Thoracic aorta (tissue), 2 donors: Measurements from ENCODE around the gene SCYGR4. TPM values are rescaled to one million over a fixed set of nuclear protein-coding genes. Genes with fewer than 3 reads are reported as not detected.

Experiments used
- ATAC-seq: fragments of 150-250 bp; one replicate; pipeline ENCODE4 v1.8.0; 2017; ENCODE audit warnings: low read depth; ENCODE audit not compliant: insufficient number of reproducible peaks, low FRiP score
- DNase-seq: peaks from one replicate; pipeline ENCODE4 v3.0.0-alpha.2; 2020; ENCODE audit warnings: low spot score
- H3K27ac ChIP-seq, 2 donors: fragments of 200-600 bp; sonication (generic); 1 replicate in 1 of 2; 2 replicates in 1 of 2; pipeline ENCODE4 v1.5.1; 2016; ENCODE audit warnings: mild to moderate bottlenecking in 2 of 2, moderate library complexity in 2 of 2
- H3K27me3 ChIP-seq: fragments of 200-600 bp; sonication (generic); replicated peaks from 2 replicates; pipeline ENCODE4 v1.6.0; 2016; ENCODE audit warnings: mild to moderate bottlenecking; ENCODE audit not compliant: insufficient read depth
- H3K36me3 ChIP-seq: fragments of 200-600 bp; sonication (generic); one replicate; pipeline ENCODE4 v1.5.1; 2016
- H3K4me1 ChIP-seq, 2 donors: fragments of 200-600 bp; sonication (generic); 1 replicate in 1 of 2; 2 replicates in 1 of 2; pipeline versions ENCODE4 v1.5.1 to v1.6.0; 2016; ENCODE audit warnings: low read depth in 2 of 2, mild to moderate bottlenecking in 1 of 2; ENCODE audit not compliant: control insufficient read depth in 1 of 2
- H3K4me3 ChIP-seq: fragments of 200-600 bp; sonication (generic); 2 replicates; pipeline ENCODE4 v1.5.1; 2016; ENCODE audit warnings: mild to moderate bottlenecking
- H3K9me3 ChIP-seq: fragments of 200-600 bp; sonication (generic); 2 replicates; pipeline ENCODE4 v1.5.1; 2016
- total RNA-seq, 2 donors: library from RNA; depleted of rRNA; stranded (reverse); fragments of >200 nt; gene quantifications; one replicate each; pipeline versions ENCODE4 v1.1.0 to v1.2.3, GENCODE V29; 2016
- TF ChIP-seq, protein P1 (sequence below): fragments of 200-600 bp; sonication (generic); IDR thresholded peaks from one replicate; pipeline ENCODE4 v1.5.1; 2019; ENCODE audit warnings: antibody characterized with exemption

Gene SCYGR4
- total RNA-seq, 2 donors from 2014 or later: not detected

DNA sequence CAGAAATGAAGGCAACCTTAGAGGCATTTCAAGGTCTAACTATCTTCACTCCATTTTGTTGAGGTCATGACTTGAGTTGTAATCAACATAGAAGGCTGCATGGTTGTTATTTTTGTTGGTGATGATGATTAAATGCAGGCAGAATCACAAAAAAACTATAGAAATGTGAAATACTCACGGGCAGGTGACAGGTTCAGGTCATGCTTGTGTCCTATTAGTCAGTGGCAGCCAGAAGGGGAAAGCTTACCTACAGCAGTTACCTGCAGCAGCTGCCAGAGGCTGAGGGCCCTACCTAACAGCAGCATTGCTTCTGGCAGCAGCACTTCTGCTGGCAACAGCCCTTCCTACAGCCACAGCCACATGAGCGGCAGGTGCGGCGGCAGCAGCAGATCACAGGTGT, 3.1 kb upstream of the SCYGR4 start:
- no peaks in the 10 kb centered on the region for H3K36me3 ChIP-seq
- H3K9me3 ChIP-seq: no peaks in the 10 kb centered on the region
- TF ChIP-seq, protein P1, sequence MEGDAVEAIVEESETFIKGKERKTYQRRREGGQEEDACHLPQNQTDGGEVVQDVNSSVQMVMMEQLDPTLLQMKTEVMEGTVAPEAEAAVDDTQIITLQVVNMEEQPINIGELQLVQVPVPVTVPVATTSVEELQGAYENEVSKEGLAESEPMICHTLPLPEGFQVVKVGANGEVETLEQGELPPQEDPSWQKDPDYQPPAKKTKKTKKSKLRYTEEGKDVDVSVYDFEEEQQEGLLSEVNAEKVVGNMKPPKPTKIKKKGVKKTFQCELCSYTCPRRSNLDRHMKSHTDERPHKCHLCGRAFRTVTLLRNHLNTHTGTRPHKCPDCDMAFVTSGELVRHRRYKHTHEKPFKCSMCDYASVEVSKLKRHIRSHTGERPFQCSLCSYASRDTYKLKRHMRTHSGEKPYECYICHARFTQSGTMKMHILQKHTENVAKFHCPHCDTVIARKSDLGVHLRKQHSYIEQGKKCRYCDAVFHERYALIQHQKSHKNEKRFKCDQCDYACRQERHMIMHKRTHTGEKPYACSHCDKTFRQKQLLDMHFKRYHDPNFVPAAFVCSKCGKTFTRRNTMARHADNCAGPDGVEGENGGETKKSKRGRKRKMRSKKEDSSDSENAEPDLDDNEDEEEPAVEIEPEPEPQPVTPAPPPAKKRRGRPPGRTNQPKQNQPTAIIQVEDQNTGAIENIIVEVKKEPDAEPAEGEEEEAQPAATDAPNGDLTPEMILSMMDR: no peak
- no peak overlapping the region for H3K27ac ChIP-seq
- ATAC-seq (no peak), DNase-seq (no peak)
- no peaks in the 10 kb centered on the region for H3K4me1 ChIP-seq
- H3K4me3 ChIP-seq: no peak overlapping the region
- no peaks in the 10 kb centered on the region for H3K27me3 ChIP-seq

DNA sequence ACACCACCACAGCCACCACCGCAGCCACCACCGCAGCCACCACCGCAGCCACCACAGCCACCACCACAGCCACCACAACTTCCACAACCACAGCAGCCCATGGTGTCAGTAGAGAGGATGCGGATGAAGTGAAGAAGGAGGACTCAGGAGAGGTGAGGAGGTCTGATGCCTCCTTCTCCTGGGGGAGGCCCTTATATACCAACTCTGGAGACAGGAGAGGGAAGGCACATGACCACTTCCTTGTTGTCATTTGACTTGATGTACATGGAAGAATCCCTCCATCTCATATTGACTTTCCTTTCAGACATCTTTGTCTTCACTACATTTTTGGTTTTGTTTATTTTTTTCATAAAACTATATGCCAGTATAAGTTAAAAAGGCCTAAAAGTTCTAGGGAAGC, 2.6 kb upstream of the SCYGR4 start, which contains the start of gene SCYGR3:
TSS of gene SCYGR3 (minus strand) at position 101 of the 400 bp plus-strand sequence. CDS start at position 101, 0 bp downstream.
- no peak for ATAC-seq
- no peak within 1 kb of the TSS for H3K27ac ChIP-seq
- DNase-seq: no peak
- H3K27me3 ChIP-seq: no peaks in the 10 kb centered on the region
- no peaks in the 10 kb centered on the region for H3K36me3 ChIP-seq
- H3K4me3 ChIP-seq: no peak within 1 kb of the TSS
- TF ChIP-seq, protein P1: no peak
- no peaks in the 10 kb centered on the region for H3K4me1 ChIP-seq
- H3K9me3 ChIP-seq: no peaks in the 10 kb centered on the region

DNA sequence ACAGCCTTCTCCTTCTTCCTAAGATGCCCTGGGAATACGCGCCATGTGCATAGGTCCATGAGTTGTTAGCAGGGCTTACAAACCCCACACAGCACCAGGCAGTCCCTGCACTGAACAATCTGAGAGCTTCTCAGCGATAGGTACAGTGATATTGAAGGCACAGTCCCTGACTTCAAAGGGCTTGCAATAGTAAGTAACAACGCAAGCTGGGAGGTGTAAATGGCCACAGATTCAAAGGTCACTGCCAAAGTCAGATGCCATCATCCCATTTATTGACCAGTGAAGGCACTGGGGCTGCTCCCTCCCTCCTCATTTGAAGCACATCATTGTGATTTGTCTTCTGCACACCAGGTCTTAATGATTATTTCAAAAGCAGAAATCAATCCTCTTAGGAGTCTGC, 2.1 kb upstream of the SCYGR4 start:
- TF ChIP-seq, protein P1: no peak
- Histone ChIP-seq H3K4me1 (no peaks in the 10 kb centered on the region), H3K27ac (no peak overlapping the region), H3K4me3 (no peak overlapping the region), H3K27me3 (no peaks in the 10 kb centered on the region), H3K9me3 (no peaks in the 10 kb centered on the region), H3K36me3 (no peaks in the 10 kb centered on the region)
- no peak for ATAC-seq
- DNase-seq: no peak

DNA sequence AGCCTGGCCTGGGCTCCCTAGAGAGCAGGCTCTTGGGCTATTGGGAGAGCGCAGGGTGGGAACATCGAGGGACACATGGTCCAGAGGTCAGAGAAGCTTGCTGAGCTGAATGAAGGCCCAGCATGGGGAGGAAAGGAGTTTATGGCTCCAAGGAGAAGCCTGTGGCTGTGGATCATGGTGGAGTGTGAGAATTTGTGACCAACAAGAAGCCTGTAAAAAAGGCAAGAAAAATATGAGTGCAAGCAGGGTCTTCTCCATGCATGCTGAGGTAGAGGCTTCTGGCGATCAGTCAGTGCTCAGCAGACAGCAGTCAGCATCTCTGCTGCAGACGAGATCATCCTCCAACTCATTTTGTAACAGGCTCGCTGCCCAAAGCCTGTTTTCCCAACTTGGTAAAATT, 1.4 kb upstream of the SCYGR4 start:
- Histone ChIP-seq H3K27me3 (no peaks in the 10 kb centered on the region), H3K4me1 (no peaks in the 10 kb centered on the region), H3K4me3 (no peak overlapping the region), H3K27ac (no peak overlapping the region), H3K9me3 (no peaks in the 10 kb centered on the region), H3K36me3 (no peaks in the 10 kb centered on the region)
- no peak for DNase-seq
- TF ChIP-seq, protein P1: no peak
- ATAC-seq: no peak

DNA sequence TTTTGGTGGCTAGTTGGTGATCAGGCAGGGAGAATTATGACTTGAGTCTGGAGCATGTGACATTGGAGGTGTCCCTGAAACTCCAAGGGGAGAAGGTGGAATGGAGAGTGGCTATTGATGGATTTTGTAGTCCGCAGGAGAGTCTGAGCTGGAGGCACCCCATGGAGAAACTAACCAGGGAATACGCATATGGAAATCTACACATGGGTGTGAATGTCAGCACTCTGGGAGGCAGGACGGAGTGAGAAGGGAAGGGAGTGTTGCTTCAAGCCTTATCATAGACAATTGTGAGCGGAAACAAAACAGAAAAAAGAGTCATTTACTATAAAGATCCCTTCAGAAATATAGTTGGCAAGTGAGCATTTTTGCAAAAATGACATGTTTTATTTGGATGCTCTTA, 667 bp upstream of the SCYGR4 start:
- Histone ChIP-seq H3K4me1 (no peaks in the 10 kb centered on the region), H3K9me3 (no peaks in the 10 kb centered on the region), H3K4me3 (no peak overlapping the region), H3K36me3 (no peaks in the 10 kb centered on the region), H3K27me3 (no peaks in the 10 kb centered on the region), H3K27ac (no peak overlapping the region)
- ATAC-seq: no peak
- TF ChIP-seq, protein P1: no peak
- DNase-seq: no peak
